Nephron progenitor cell (in vitro differentiated cells): ENCODE measurements around the gene CCDC148.
"Not testable (repeated sequence)": the region's sequence is repeated elsewhere in the genome, so short reads cannot be mapped to it uniquely, and the experiment has no call there.

ENCODE experiments used
- DNase-seq: peaks from one replicate; pipeline ENCODE4 v3.0.0; 2021
- H3K27ac Mint-ChIP-seq: 2 replicates; pipeline ENCODE4 v1.8.0; 2021; ENCODE audit warnings: mild to moderate bottlenecking, moderate library complexity, mixed read lengths
- H3K27me3 Mint-ChIP-seq: 2 replicates; pipeline ENCODE4 v1.8.0; 2021; ENCODE audit warnings: mild to moderate bottlenecking, low read depth, mixed read lengths; ENCODE audit not compliant: poor library complexity
- H3K36me3 Mint-ChIP-seq: 2 replicates; pipeline ENCODE4 v1.8.0; 2021; ENCODE audit warnings: low read depth, mixed read lengths
- H3K4me1 Mint-ChIP-seq: 2 replicates; pipeline ENCODE4 v1.8.0; 2021; ENCODE audit warnings: mixed read lengths
- H3K4me3 Mint-ChIP-seq: 2 replicates; pipeline ENCODE4 v1.8.0; 2021; ENCODE audit warnings: mild to moderate bottlenecking, moderate library complexity, mixed read lengths
- H3K9me3 Mint-ChIP-seq: 2 replicates; pipeline ENCODE4 v1.8.0; 2021; ENCODE audit warnings: mild to moderate bottlenecking, moderate library complexity, mixed read lengths
- TF ChIP-seq, protein P1 (sequence below): fragments of 200-600 bp; sonication (generic); IDR thresholded peaks from 2 replicates; pipeline ENCODE4 v1.5.0; 2021; ENCODE audit warnings: antibody characterized with exemption

Gene CCDC148

DNA sequence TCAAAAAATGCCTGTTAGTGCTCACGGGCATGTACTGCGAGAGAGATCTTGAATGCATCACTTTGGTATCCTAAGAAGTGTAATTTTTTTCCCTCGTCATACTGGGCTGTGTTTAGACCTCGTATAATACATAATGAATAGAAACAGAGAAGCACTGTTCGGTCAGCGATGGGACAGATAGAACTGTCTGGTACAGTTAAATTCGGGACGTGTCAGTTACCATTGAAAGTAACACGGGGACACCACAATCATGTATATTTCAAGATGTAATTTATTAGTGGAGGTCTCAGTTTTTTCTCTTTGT lies 2.0 kb upstream of the CCDC148 start:
- Mint-ChIP-seq H3K27me3 (no peaks in the 10 kb centered on the region), H3K27ac (peak overlapping the region; percentile 97), H3K4me3 (peak overlapping the region; percentile 98), H3K36me3 (no peaks in the 10 kb centered on the region), H3K4me1 (peaks cover 62% of the 10 kb centered on the region), H3K9me3 (no peaks in the 10 kb centered on the region)
- DNase-seq = no peak
- TF ChIP-seq, protein P1, sequence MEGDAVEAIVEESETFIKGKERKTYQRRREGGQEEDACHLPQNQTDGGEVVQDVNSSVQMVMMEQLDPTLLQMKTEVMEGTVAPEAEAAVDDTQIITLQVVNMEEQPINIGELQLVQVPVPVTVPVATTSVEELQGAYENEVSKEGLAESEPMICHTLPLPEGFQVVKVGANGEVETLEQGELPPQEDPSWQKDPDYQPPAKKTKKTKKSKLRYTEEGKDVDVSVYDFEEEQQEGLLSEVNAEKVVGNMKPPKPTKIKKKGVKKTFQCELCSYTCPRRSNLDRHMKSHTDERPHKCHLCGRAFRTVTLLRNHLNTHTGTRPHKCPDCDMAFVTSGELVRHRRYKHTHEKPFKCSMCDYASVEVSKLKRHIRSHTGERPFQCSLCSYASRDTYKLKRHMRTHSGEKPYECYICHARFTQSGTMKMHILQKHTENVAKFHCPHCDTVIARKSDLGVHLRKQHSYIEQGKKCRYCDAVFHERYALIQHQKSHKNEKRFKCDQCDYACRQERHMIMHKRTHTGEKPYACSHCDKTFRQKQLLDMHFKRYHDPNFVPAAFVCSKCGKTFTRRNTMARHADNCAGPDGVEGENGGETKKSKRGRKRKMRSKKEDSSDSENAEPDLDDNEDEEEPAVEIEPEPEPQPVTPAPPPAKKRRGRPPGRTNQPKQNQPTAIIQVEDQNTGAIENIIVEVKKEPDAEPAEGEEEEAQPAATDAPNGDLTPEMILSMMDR = no peak

DNA sequence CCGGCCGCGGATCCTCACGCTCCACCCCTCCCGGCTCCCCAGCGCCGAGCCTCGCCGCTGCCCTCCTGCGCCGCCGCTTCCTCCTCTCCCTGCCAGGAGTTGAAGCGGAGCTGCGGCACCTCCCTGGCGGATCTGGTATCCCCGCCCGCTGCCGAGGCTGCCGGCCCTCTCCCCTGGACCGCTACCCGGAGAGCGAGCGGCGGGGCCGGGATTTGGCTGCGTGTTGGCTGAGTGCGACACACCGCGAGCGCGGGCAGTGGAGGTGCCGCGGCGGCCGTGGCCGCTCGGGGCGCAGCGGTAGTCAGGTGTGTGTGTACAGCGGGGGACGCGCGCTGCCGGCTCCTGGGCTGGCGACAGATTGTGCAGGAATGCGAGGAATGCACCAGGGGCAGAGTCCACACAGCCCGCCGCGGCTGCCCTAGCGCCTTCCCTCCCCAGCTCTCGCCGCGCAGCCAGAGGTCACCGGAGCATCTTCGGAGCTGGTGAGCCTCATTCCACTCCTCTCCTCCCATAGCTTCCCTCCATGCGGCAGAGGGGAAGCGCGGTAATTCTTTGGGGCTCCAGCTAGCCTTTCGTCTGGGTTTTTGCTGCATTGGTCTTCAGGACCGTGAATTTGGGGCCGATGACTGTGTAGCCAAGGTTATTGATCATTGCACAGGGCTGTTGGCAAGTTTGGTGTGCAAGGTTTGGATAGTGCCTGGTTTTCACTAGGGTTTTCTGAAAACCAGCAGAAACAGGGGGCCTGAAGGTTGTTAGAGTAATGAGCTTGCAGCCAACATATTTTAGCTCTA lies 1.5 kb upstream of the CCDC148 start:
- Mint-ChIP-seq H3K4me1 (peaks cover 56% of the 10 kb centered on the region), H3K27me3 (no peaks in the 10 kb centered on the region), H3K27ac (peak overlapping the region; percentile 97), H3K4me3 (peak overlapping the region; percentile 98), H3K36me3 (no peaks in the 10 kb centered on the region), H3K9me3 (no peaks in the 10 kb centered on the region)
- peak; percentile 91 for DNase-seq
- TF ChIP-seq, protein P1 = peak; percentile 33

DNA sequence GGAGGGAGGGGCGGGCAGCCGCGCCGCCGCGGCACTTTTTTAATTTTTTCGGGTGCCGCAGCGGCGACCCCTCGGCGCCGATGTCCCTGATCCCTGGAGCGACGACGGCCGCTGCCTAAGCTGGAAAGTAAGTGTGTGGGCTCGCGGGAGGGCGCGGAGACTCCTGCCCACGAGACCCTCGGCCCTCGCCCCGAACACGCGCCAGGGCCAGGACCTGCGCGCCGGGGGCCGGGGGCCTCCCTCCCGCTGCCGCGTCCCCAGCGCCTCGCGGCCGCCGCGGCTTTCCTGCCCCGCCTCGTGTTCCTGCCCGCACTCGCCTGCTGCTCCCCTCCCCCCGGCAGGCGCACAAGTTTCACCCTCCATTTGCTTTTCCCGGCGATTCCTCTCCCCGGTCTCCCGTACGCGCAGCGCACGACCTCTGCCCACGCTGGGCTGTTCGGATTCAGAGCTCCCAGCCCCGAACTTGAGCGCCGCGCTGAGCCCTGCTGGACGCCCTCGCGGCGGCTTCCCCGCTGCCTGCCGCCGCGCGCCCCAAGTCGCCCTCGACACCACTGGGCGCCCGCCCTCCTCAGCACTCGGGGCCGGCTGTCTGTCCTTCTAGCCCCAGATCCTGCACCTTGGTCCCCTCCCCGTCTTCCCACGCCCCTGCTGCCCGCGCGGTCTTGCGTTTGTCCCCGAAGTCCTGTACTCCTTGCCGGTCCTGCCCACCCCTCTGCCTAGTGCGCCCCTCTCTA lies 706 bp upstream of the CCDC148 start:
- H3K36me3 Mint-ChIP-seq = no peaks in the 10 kb centered on the region
- TF ChIP-seq, protein P1 = no peak
- no peaks in the 10 kb centered on the region for H3K9me3 Mint-ChIP-seq
- peaks cover 49% of the 10 kb centered on the region for H3K4me1 Mint-ChIP-seq
- peak overlapping the region; percentile 98 for H3K4me3 Mint-ChIP-seq
- peak; percentile 76 for DNase-seq
- H3K27me3 Mint-ChIP-seq = no peaks in the 10 kb centered on the region
- H3K27ac Mint-ChIP-seq = peak overlapping the region; percentile 97

DNA sequence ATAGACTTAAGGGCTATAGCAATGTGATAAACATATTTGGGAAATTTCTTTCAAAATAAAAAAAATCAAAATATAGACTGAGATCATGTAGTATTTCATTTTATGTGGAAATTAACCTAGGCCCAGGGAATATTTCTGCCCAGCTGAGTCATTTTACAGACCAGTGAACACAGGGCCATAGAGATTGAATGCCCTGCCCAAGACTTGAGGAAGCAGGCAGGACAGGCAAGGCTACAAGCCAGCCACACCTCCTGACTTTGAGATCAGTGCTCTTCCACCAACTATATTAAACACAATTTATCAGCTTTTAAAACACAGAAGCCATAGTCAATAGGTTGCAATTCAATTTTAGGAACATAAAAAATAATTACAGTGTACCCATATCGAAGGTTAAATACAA lies 12.9 kb downstream of the CCDC148 start:
- Mint-ChIP-seq H3K27ac (no peak overlapping the region), H3K9me3 (peaks cover 14% of the 10 kb centered on the region), H3K4me3 (no peak overlapping the region), H3K36me3 (peaks cover 11% of the 10 kb centered on the region), H3K4me1 (no peaks in the 10 kb centered on the region), H3K27me3 (no peaks in the 10 kb centered on the region)
- TF ChIP-seq, protein P1 = no peak
- DNase-seq = no peak

DNA sequence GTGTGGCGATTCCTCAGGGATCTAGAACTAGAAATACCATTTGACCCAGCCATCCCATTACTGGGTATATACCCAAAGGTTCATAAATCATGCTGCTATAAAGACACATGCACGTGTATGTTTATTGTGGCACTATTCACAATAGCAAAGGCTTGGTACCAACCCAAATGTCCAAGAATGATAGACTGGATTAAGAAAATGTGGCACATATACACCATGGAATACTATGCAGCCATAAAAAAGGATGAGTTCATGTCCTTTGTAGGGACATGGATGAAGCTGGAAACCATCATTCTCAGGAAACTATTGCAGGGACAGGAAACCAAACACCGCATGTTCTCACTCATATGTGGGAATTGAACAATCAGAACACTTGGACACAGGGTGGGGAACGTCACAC lies 17.5 kb downstream of the CCDC148 start:
- not testable (repeated sequence) for H3K27me3 Mint-ChIP-seq, DNase-seq, H3K27ac Mint-ChIP-seq, H3K4me3 Mint-ChIP-seq, H3K4me1 Mint-ChIP-seq
- H3K36me3 Mint-ChIP-seq = peaks cover 11% of the 10 kb centered on the region
- peaks cover 55% of the 10 kb centered on the region for H3K9me3 Mint-ChIP-seq

DNA sequence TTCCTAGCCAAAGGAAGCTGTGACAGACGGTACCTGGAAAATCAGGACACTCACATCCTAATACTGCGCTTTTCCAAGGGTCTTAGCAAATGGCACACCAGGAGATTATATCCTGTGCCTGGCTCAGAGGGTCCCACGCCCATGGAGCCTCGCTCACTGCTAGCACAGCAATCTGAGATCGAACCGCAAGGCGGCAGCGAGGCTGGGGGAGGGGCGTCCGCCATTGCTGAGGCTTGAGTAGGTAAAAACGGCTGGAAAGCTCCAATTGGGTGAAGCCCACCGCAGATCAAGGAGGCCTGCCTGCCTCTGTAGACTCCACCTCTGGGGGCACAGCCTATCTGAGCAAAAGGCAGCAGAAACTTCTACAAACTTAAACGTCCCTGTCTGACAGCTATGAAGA lies 22.8 kb downstream of the CCDC148 start:
- not testable (repeated sequence) for DNase-seq, H3K36me3 Mint-ChIP-seq, H3K27me3 Mint-ChIP-seq, H3K27ac Mint-ChIP-seq, H3K4me3 Mint-ChIP-seq, H3K4me1 Mint-ChIP-seq
- H3K9me3 Mint-ChIP-seq = peaks cover 66% of the 10 kb centered on the region

DNA sequence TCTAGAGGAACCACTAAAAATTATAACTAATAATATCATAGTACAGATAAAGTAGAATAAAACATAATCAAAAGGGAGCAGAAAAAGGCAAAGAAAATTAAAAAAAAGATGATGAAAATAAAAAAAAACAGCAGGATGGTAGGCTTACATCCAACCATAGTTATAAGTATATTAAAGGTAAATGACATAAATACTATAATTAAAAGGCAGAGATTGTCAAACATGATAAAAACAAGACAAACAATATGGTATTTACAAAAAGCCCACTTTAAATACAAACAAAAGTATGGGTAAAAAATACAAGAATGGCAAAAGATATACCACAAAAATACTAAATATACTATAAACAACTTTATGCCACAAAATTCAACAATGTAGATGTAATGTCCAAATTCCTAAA lies 24.4 kb downstream of the CCDC148 start:
- H3K9me3 Mint-ChIP-seq = peaks cover 56% of the 10 kb centered on the region
- TF ChIP-seq, protein P1 = no peak
- peaks cover 5% of the 10 kb centered on the region for H3K36me3 Mint-ChIP-seq
- no peak for DNase-seq
- H3K27ac Mint-ChIP-seq = no peak overlapping the region
- H3K27me3 Mint-ChIP-seq = no peaks in the 10 kb centered on the region
- no peak overlapping the region for H3K4me3 Mint-ChIP-seq
- H3K4me1 Mint-ChIP-seq = no peaks in the 10 kb centered on the region
